Type B pancreatic cell (in vitro differentiated cells): ENCODE data around the gene CCDC172. TPM values are rescaled to one million over a fixed set of nuclear protein-coding genes. Genes with fewer than 3 reads are reported as not detected.

Experiments used
- DNase-seq: peaks from one replicate; pipeline ENCODE4 v3.0.0; 2021; ENCODE audit warnings: mixed read lengths; ENCODE audit not compliant: unreplicated experiment; ENCODE audit errors: extremely low spot score
- H3K27ac Mint-ChIP-seq: 2 replicates; pipeline ENCODE4 v1.8.0; 2021; ENCODE audit warnings: mild to moderate bottlenecking, mixed read lengths
- H3K27me3 Mint-ChIP-seq: 2 replicates; pipeline ENCODE4 v1.8.0; 2021; ENCODE audit warnings: mixed read lengths
- H3K36me3 Mint-ChIP-seq: 2 replicates; pipeline ENCODE4 v1.8.0; 2021; ENCODE audit warnings: mixed read lengths
- H3K4me1 Mint-ChIP-seq: one replicate; pipeline ENCODE4 v1.8.0; 2021; ENCODE audit warnings: mixed read lengths; ENCODE audit not compliant: unreplicated experiment
- H3K4me3 Mint-ChIP-seq: 2 replicates; pipeline ENCODE4 v1.8.0; 2021; ENCODE audit warnings: mild to moderate bottlenecking, mixed read lengths
- H3K9me3 Mint-ChIP-seq: 2 replicates; pipeline ENCODE4 v1.8.0; 2021; ENCODE audit warnings: mixed read lengths
- CTCF ChIP-seq: fragments of 200-600 bp; sonication (generic); conservative IDR thresholded peaks from 2 replicates; pipeline ENCODE4 v1.5.0; 2021; ENCODE audit warnings: antibody characterized with exemption, mild to moderate bottlenecking
- total RNA-seq: library from RNA; stranded (reverse); gene quantifications from 2 replicates; pipeline ENCODE4 v1.2.1, GENCODE V29; 2021; ENCODE audit warnings: low replicate concordance

The CCDC172 gene
- total RNA-seq, 1 donor from 2014 or later: not detected

GRCh38 chr10:116395223-116395985 is 71.2 kb downstream of the CCDC172 start:
- Mint-ChIP-seq H3K9me3 (peaks cover 8% of the 10 kb centered on the region), H3K36me3 (no peaks in the 10 kb centered on the region), H3K27ac (no peak overlapping the region), H3K4me1 (no peaks in the 10 kb centered on the region), H3K4me3 (no peak overlapping the region), H3K27me3 (peaks cover 8% of the 10 kb centered on the region)
- no peak for TF ChIP-seq CTCF
- no peak for DNase-seq

GRCh38 chr10:116398224-116398623 is 74.0 kb downstream of the CCDC172 start:
- Mint-ChIP-seq H3K4me3 (no peak overlapping the region), H3K4me1 (no peaks in the 10 kb centered on the region), H3K36me3 (no peaks in the 10 kb centered on the region), H3K27ac (no peak overlapping the region), H3K9me3 (peaks cover 8% of the 10 kb centered on the region), H3K27me3 (no peaks in the 10 kb centered on the region)
- no peak for DNase-seq
- TF ChIP-seq CTCF: no peak

- Mint-ChIP-seq H3K27me3 (peaks cover 2% of the 10 kb centered on the region), H3K9me3 (no peaks in the 10 kb centered on the region), H3K27ac (no peak overlapping the region), H3K4me3 (no peak overlapping the region), H3K4me1 (no peaks in the 10 kb centered on the region), H3K36me3 (no peaks in the 10 kb centered on the region)
- DNase-seq: no peak
- TF ChIP-seq CTCF: no peak
Observed at GRCh38 chr10:116402858-116403257, 78.6 kb downstream of the CCDC172 start.

GRCh38 chr10:116403740-116404250 is 79.5 kb downstream of the CCDC172 start:
- Mint-ChIP-seq H3K27ac (no peak overlapping the region), H3K36me3 (no peaks in the 10 kb centered on the region), H3K4me3 (no peak overlapping the region), H3K9me3 (no peaks in the 10 kb centered on the region), H3K4me1 (peaks cover 4% of the 10 kb centered on the region), H3K27me3 (peaks cover 2% of the 10 kb centered on the region)
- TF ChIP-seq CTCF: no peak
- DNase-seq: no peak

GRCh38 chr10:116408719-116409118 is 84.5 kb downstream of the CCDC172 start:
- Mint-ChIP-seq H3K36me3 (no peaks in the 10 kb centered on the region), H3K27ac (no peak overlapping the region), H3K4me3 (no peak overlapping the region), H3K9me3 (no peaks in the 10 kb centered on the region), H3K27me3 (peaks cover 6% of the 10 kb centered on the region), H3K4me1 (peaks cover 5% of the 10 kb centered on the region)
- no peak for DNase-seq
- no peak for TF ChIP-seq CTCF
